NCI-H2227 (cell line): Measurements from ENCODE around the gene TMEM121.

ENCODE experiments used
- DNase-seq: peaks from one replicate; lab custom pipeline; 2025; ENCODE audit not compliant: unreplicated experiment; lab: John Stamatoyannopoulos, UW

The TMEM121 gene

GRCh38 chr14:105486974-105487448 lies 39.4 kb upstream of the TMEM121 start:
- DNase-seq = no peak

GRCh38 chr14:105487449-105487985 lies 38.9 kb upstream of the TMEM121 start:
- DNase-seq = peak; percentile 32

- no peak for DNase-seq
Observed at GRCh38 chr14:105487986-105488777, 38.2 kb upstream of the TMEM121 start.

- no peak for DNase-seq
Observed at GRCh38 chr14:105488781-105489541, 37.4 kb upstream of the TMEM121 start.

- DNase-seq = peak; percentile 95
Observed at GRCh38 chr14:105489542-105490266, 36.7 kb upstream of the TMEM121 start.

- DNase-seq = no peak
Observed at GRCh38 chr14:105490267-105490571, 36.2 kb upstream of the TMEM121 start.

GRCh38 chr14:105490572-105491365 lies 35.6 kb upstream of the TMEM121 start, which contains the start of gene TEDC1:
Gene TEDC1, plus strand, starts transcription at chr14:105491246. Its CDS starts 130 bp downstream, at chr14:105491376.
- peak; percentile 100 for DNase-seq

GRCh38 chr14:105491366-105491973 lies 34.9 kb upstream of the TMEM121 start:
- DNase-seq = peak; percentile 74

GRCh38 chr14:105492031-105492970 lies 34.1 kb upstream of the TMEM121 start:
- DNase-seq = no peak

GRCh38 chr14:105492971-105493871 lies 33.2 kb upstream of the TMEM121 start:
- DNase-seq = no peak

- no peak for DNase-seq
Observed at GRCh38 chr14:105493921-105494605, 32.3 kb upstream of the TMEM121 start.

- DNase-seq = no peak
Observed at GRCh38 chr14:105494606-105494929, 31.8 kb upstream of the TMEM121 start.

GRCh38 chr14:105495101-105495989 lies 31.0 kb upstream of the TMEM121 start:
- no peak for DNase-seq

GRCh38 chr14:105495990-105496830 lies 30.2 kb upstream of the TMEM121 start:
- no peak for DNase-seq

- no peak for DNase-seq
Observed at GRCh38 chr14:105496831-105497591, 29.4 kb upstream of the TMEM121 start.
